Cardiac muscle cell (in vitro differentiated cells and primary cell): ENCODE data around the gene ATG16L1. TPM values are rescaled to one million over a fixed set of nuclear protein-coding genes. Genes with fewer than 3 reads are reported as not detected.

Experiments used
- DNase-seq, 2 donors: peaks; one replicate each; pipeline versions ENCODE4 v3.0.0 to v3.0.0-alpha.2; 2010 to 2017; ENCODE audit warnings: low read depth in 1 of 2, low spot score in 1 of 2
- H3K27ac ChIP-seq: fragments of 200-600 bp; sonication (generic); 2 replicates; pipeline ENCODE4 v1.5.1; 2016
- H3K27me3 ChIP-seq: fragments of 200-600 bp; sonication (generic); 2 replicates; pipeline ENCODE4 v1.6.0; 2016; ENCODE audit warnings: control low read depth
- H3K36me3 ChIP-seq: fragments of 200-600 bp; sonication (generic); 2 replicates; pipeline ENCODE4 v1.5.1; 2016; ENCODE audit warnings: control low read depth
- H3K4me1 ChIP-seq: fragments of 200-600 bp; sonication (generic); 2 replicates; pipeline ENCODE4 v1.8.1; 2017; ENCODE audit warnings: low read depth, mild to moderate bottlenecking, mixed run types
- H3K4me3 ChIP-seq: fragments of 200-600 bp; sonication (generic); 2 replicates; pipeline ENCODE4 v1.5.1; 2016; ENCODE audit warnings: mild to moderate bottlenecking
- H3K9me3 ChIP-seq: fragments of 200-600 bp; sonication (generic); 2 replicates; pipeline ENCODE4 v1.5.1; 2017; ENCODE audit warnings: low read depth, mild to moderate bottlenecking, control low read depth
- CTCF ChIP-seq: IDR thresholded peaks from 2 replicates; pipeline ENCODE4 v1.5.1; 2012; ENCODE audit warnings: low read depth, mild to moderate bottlenecking, low read length
- polyA plus RNA-seq: library from polyadenylated mRNA; unstranded; fragments of >200 nt; fragmentation: Nextera tagmentation; extraction: Ambion mirVana; gene quantifications from 2 replicates; pipeline ENCODE4 v1.2.1, GENCODE V29; 2016
- total RNA-seq: library from RNA; depleted of rRNA; stranded (reverse); fragments of >200 nt; gene quantifications from 2 replicates; pipeline ENCODE4 v1.2.3, GENCODE V29; 2016

The ATG16L1 gene
- total and polyA plus RNA-seq, 2 experiments from 2014 or later, result 18.5 to 36.1 TPM

DNA sequence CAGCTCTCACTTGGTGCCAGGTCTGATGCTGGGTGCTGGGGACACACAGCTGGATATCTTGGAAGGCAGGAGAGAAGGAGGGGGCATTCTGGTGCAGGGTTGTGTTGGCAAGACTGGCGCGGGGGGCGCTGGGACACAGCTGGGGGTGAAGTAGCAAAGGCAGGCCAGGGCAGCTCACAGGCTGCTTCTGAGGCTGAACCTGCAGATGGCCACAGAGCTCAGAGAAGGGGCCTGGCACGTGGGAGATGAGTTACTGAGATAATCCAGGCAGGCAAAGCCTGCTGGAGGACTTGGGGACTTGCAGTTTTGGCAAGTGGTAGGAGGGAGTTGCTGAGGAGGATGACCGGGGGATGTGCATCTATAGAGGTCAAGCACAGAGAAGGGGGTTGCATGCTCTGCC lies 86.6 kb downstream of the ATG16L1 start:
- Histone ChIP-seq H3K4me3 (no peak overlapping the region), H3K27me3 (no peaks in the 10 kb centered on the region), H3K4me1 (no peaks in the 10 kb centered on the region), H3K27ac (no peak overlapping the region), H3K9me3 (no peaks in the 10 kb centered on the region), H3K36me3 (no peaks in the 10 kb centered on the region)
- no peak for TF ChIP-seq CTCF
- DNase-seq, result no peak

DNA sequence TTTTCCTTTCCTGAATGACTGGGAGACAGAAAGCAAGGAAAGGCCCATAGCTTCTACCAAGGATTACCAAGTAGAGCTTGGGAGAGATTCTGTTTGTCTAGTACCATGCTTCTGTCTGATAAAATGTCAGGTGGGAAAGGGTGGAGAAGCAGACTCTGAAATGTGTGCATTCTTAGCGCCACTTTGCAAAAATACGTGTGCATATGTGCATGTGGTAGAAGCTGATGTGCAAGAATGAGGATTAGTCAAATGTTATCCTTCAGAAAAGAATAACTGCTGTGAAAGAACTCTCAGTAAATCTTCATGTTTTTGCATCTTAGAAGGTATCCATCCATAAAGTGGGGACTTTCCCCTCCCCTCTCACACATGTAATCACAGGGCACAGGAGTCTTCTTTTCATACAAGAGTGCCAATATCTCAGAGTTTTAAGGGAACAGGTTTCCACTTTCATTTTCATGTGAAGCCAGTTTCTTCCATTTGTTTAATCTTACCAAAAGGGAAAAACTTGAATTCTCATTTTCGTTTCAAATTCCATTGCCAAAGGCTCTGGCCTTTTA lies 87.4 kb downstream of the ATG16L1 start:
- H3K4me1 ChIP-seq, result no peaks in the 10 kb centered on the region
- H3K27ac ChIP-seq, result no peak overlapping the region
- H3K4me3 ChIP-seq, result no peak overlapping the region
- no peaks in the 10 kb centered on the region for H3K36me3 ChIP-seq
- no peaks in the 10 kb centered on the region for H3K9me3 ChIP-seq
- H3K27me3 ChIP-seq, result no peaks in the 10 kb centered on the region
- no peak for DNase-seq
- TF ChIP-seq CTCF, result no peak

GRCh38 chr2:233339427-233339826 lies 88.0 kb downstream of the ATG16L1 start:
- H3K27me3 ChIP-seq, result no peaks in the 10 kb centered on the region
- no peaks in the 10 kb centered on the region for H3K4me1 ChIP-seq
- no peaks in the 10 kb centered on the region for H3K9me3 ChIP-seq
- H3K4me3 ChIP-seq, result no peak overlapping the region
- H3K27ac ChIP-seq, result no peak overlapping the region
- no peak for TF ChIP-seq CTCF
- no peaks in the 10 kb centered on the region for H3K36me3 ChIP-seq
- DNase-seq, result no peak

DNA sequence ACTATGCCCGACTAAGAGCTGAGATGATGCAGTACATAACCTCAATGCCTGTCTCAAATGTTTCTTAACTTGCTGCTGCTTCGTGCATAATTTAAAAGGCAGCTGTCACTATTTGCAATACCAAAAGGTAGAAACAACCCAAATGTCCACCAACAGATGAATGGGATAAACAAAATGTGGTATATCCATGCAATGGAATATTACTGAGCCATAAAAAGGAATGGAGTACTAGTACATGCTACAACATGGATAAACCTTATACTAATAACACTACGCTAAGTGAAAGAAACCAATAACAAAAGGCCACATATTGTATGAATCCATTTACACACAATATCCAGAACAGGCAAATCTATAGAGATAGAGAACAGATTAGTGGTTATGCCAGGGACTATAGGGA lies 89.8 kb downstream of the ATG16L1 start:
- TF ChIP-seq CTCF, result no peak
- Histone ChIP-seq H3K9me3 (no peaks in the 10 kb centered on the region), H3K27ac (no peak overlapping the region), H3K4me1 (no peaks in the 10 kb centered on the region), H3K4me3 (no peak overlapping the region), H3K27me3 (no peaks in the 10 kb centered on the region), H3K36me3 (no peaks in the 10 kb centered on the region)
- no peak for DNase-seq

DNA sequence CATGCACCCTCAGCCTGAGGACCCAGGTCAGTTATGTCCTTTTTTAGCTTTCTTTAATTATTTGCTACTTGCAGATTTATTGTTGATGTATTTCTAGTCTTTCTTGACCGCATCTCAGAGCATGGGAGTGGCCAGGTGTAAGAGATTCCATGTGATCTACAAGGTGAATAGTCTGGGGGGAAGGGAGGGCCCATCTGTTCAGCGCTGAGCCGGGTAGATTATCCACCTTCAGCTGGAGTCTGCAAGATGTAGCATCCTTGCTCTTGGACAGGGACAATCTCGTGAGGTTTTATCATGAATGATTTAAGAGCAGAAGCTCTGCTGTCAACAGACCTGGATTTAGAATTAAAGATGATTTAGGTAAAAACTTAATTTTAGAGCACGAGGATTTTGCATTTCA lies 90.8 kb downstream of the ATG16L1 start:
- no peak for TF ChIP-seq CTCF
- H3K27ac ChIP-seq, result no peak overlapping the region
- H3K36me3 ChIP-seq, result no peaks in the 10 kb centered on the region
- H3K4me3 ChIP-seq, result no peak overlapping the region
- H3K9me3 ChIP-seq, result no peaks in the 10 kb centered on the region
- no peaks in the 10 kb centered on the region for H3K27me3 ChIP-seq
- no peak for DNase-seq
- H3K4me1 ChIP-seq, result no peaks in the 10 kb centered on the region
